Keratinocyte (primary cell): ENCODE measurements around the gene ASB6. TPM values are rescaled to one million over a fixed set of nuclear protein-coding genes. Genes with fewer than 3 reads are reported as not detected.

Experiments
- DNase-seq: peaks from one replicate; pipeline ENCODE4 v3.0.0-alpha.2; 2011; ENCODE audit warnings: low read depth, missing footprints, low spot score
- FAIRE-seq: peaks from 2 replicates; lab custom pipeline; 2011; peaks lifted over from hg19 to GRCh38; lab: Jason Lieb, UNC
- H2AFZ ChIP-seq: 2 replicates; pipeline ENCODE4 v1.6.0; 2012; ENCODE audit warnings: low read length, control low read depth, inconsistent platforms; ENCODE audit not compliant: control insufficient read depth
- H3K27ac ChIP-seq: 2 replicates; pipeline ENCODE4 v1.5.1; 2011; ENCODE audit warnings: low read length; ENCODE audit not compliant: control insufficient read depth, insufficient read depth
- H3K27me3 ChIP-seq: 3 replicates; pipeline ENCODE4 v1.6.0; 2011; ENCODE audit warnings: low read length; ENCODE audit not compliant: control insufficient read depth, insufficient read depth; ENCODE audit errors: extremely low read depth
- H3K36me3 ChIP-seq, 2 experiments: 2 replicates in 1 of 2; 3 replicates in 1 of 2; pipeline ENCODE4 v1.5.1; 2011; ENCODE audit warnings: low read length in 2 of 2, mild to moderate bottlenecking in 1 of 2; ENCODE audit not compliant: control insufficient read depth in 2 of 2, insufficient read depth in 2 of 2; ENCODE audit errors: extremely low read depth in 1 of 2
- H3K4me1 ChIP-seq: 3 replicates; pipeline ENCODE4 v1.5.1; 2011; ENCODE audit warnings: low read length; ENCODE audit not compliant: control insufficient read depth, insufficient read depth; ENCODE audit errors: extremely low read depth
- H3K4me2 ChIP-seq: 3 replicates; pipeline ENCODE4 v1.6.0; 2011; ENCODE audit warnings: low read depth, low read length; ENCODE audit not compliant: control insufficient read depth, insufficient read depth; ENCODE audit errors: extremely low read depth
- H3K4me3 ChIP-seq, 3 experiments: fragments of 200-600 bp in 1 of 3; sonication (generic) in 1 of 3; 2 replicates in 2 of 3; 3 replicates in 1 of 3; pipeline ENCODE4 v1.5.1; 2011 to 2016; ENCODE audit warnings: low read length in 3 of 3, mild to moderate bottlenecking in 3 of 3, control low read depth in 2 of 3, inconsistent platforms in 1 of 3, low read depth in 1 of 3, mixed read lengths in 1 of 3, mixed run types in 1 of 3, moderate library complexity in 1 of 3; ENCODE audit not compliant: control insufficient read depth in 2 of 3, insufficient read depth in 2 of 3; ENCODE audit errors: extremely low read depth in 1 of 3
- H3K79me2 ChIP-seq: 2 replicates; pipeline ENCODE4 v1.6.0; 2012; ENCODE audit warnings: low read length; ENCODE audit not compliant: control insufficient read depth, insufficient read depth
- H3K9ac ChIP-seq: 3 replicates; pipeline ENCODE4 v1.6.0; 2011; ENCODE audit warnings: low read length; ENCODE audit not compliant: control insufficient read depth, insufficient read depth; ENCODE audit errors: extremely low read depth
- H3K9me1 ChIP-seq: 3 replicates; pipeline ENCODE4 v1.6.0; 2011; ENCODE audit warnings: low read length; ENCODE audit not compliant: control insufficient read depth, insufficient read depth; ENCODE audit errors: extremely low read depth
- H3K9me3 ChIP-seq: 2 replicates; pipeline ENCODE4 v1.5.1; 2012; ENCODE audit warnings: low read depth, low read length; ENCODE audit not compliant: control insufficient read depth
- H4K20me1 ChIP-seq: 3 replicates; pipeline ENCODE4 v1.6.0; 2011; ENCODE audit warnings: low read length; ENCODE audit not compliant: control insufficient read depth, insufficient read depth; ENCODE audit errors: extremely low read depth
- EZH2 ChIP-seq: IDR thresholded peaks from one replicate; pipeline ENCODE4 v1.6.1; 2012; ENCODE audit warnings: inconsistent platforms, mild to moderate bottlenecking, low read length, moderate library complexity
- dilution Hi-C: fragments of 300-500 bp; cut with MboI; formaldehyde crosslinking; loops from one replicate; pipeline ENCODE4 v1.7.0; 2020; ENCODE audit warnings: low sequenced_read_pairs; ENCODE audit not compliant: extremely low pct_ligation_motif_present
- polyA plus RNA-seq, 5 experiments: library from polyadenylated mRNA; depleted of rRNA in 3 of 5; stranded (reverse) in 3 of 5; stranded (forward) in 1 of 5; unstranded in 1 of 5; fragments of >200 nt; gene quantifications; 1 replicate in 1 of 5; 2 replicates in 3 of 5; 3 replicates in 1 of 5; pipeline versions ENCODE4 v1.2.1 to v1.2.3, GENCODE V29; 2011 to 2012; ENCODE audit warnings: missing spikeins in 2 of 5, low read depth in 1 of 5, low replicate concordance in 1 of 5
- TF ChIP-seq, protein P1 (sequence below), 3 experiments: IDR thresholded peaks in 1 of 3; conservative IDR thresholded peaks in 1 of 3; optimal IDR thresholded peaks in 1 of 3; 2 replicates in 2 of 3; 3 replicates in 1 of 3; pipeline versions ENCODE3 to v1.5.1; 2011; ENCODE audit warnings: low read length in 3 of 3, mild to moderate bottlenecking in 3 of 3, moderate library complexity in 2 of 3, control low read depth in 1 of 3, inconsistent platforms in 1 of 3; ENCODE audit not compliant: insufficient read depth in 2 of 3; ENCODE audit errors: extremely low read depth in 1 of 3

Gene ASB6
- polyA plus RNA-seq, 1 donor (not counting 4 experiments of a cell fraction or from before 2014, with no cell fraction given): 16.3 TPM

DNA sequence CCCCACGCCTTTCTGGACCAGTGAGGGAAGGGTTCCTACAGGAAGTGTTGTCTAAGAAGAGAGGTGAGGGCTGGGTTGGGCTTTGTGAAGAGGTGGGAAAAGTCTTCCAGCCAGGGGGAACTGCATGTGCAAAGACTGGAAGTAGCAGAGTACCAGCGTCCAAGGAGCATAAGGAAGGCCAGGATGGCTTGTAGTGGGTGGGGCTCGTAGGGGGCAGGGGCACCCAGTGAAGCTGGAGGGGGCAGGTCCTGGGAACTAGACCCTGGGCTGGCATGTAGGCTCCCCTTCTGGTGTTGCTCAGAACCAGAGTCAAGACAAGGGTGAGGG, 43.9 kb upstream of the ASB6 start:
- no peak overlapping the region for H3K27ac ChIP-seq
- DNase-seq (no peak), FAIRE-seq (no peak)
- peak overlapping the region; percentile 54 for H3K4me2 ChIP-seq
- H3K36me3 ChIP-seq: no peaks in the 10 kb centered on the region
- no peak overlapping the region for H2AFZ ChIP-seq
- no peaks in the 10 kb centered on the region for H3K27me3 ChIP-seq
- no peak for TF ChIP-seq EZH2
- TF ChIP-seq, protein P1, sequence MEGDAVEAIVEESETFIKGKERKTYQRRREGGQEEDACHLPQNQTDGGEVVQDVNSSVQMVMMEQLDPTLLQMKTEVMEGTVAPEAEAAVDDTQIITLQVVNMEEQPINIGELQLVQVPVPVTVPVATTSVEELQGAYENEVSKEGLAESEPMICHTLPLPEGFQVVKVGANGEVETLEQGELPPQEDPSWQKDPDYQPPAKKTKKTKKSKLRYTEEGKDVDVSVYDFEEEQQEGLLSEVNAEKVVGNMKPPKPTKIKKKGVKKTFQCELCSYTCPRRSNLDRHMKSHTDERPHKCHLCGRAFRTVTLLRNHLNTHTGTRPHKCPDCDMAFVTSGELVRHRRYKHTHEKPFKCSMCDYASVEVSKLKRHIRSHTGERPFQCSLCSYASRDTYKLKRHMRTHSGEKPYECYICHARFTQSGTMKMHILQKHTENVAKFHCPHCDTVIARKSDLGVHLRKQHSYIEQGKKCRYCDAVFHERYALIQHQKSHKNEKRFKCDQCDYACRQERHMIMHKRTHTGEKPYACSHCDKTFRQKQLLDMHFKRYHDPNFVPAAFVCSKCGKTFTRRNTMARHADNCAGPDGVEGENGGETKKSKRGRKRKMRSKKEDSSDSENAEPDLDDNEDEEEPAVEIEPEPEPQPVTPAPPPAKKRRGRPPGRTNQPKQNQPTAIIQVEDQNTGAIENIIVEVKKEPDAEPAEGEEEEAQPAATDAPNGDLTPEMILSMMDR (optimal IDR thresholded peaks at IDR 0.05 in 1 of 3, IDR thresholded peaks at IDR 0.05 in 1 of 3, conservative IDR thresholded peaks at IDR 0.05 in 1 of 3; ENCODE audit: extremely low read depth in 1 of 3, insufficient read depth in 2 of 3, low read length in 3 of 3): no peak
- H4K20me1 ChIP-seq: peaks cover 2% of the 10 kb centered on the region
- H3K4me1 ChIP-seq: peaks cover 10% of the 10 kb centered on the region
- no peak overlapping the region for H3K4me3 ChIP-seq
- dilution Hi-C loops: no loop called here
- H3K9me1 ChIP-seq: no peaks in the 10 kb centered on the region
- no peaks in the 10 kb centered on the region for H3K79me2 ChIP-seq
- no peak overlapping the region for H3K9ac ChIP-seq
- H3K9me3 ChIP-seq: no peaks in the 10 kb centered on the region

DNA sequence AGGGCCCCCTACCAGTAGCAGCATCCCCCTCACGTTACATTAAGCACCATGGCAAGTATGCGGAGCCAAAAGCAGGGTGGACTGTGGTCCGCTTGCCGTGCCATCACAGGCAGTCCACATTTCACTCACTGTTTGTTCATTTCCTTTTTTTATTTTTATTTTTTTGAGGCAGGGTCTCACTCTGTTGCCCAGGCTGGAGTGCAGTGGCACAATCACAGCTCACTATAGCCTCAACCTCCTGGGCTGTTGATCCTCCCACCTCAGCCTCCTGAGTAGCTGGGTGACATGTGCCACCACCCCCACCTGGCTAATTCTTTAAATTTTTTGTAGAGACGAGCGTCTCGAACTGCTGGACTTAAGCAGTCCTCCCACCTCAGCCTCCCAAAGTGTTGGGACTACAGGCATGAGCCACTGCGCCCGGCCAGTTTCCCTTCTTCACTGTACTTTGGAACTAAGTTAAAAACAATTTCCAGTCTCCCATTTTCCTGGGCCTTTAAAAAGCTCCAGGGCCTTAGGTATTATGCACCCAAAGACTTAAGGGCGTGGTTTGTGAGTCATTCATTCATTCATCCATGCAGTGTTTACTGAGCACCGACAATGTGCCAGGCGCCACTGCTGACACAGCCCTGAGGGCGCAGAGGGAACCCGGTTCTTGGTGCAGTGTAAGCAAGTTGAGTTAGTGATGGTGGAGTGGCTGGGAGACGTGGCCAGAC, 43.4 kb upstream of the ASB6 start:
- Histone ChIP-seq H3K27me3 (no peaks in the 10 kb centered on the region), H3K4me1 (peaks cover 10% of the 10 kb centered on the region), H3K9me1 (no peaks in the 10 kb centered on the region), H3K27ac (no peak overlapping the region), H3K9me3 (no peaks in the 10 kb centered on the region), H3K4me2 (peak overlapping the region; percentile 54), H4K20me1 (peaks cover 2% of the 10 kb centered on the region), H3K4me3 (no peak overlapping the region), H3K36me3 (no peaks in the 10 kb centered on the region), H3K9ac (no peak overlapping the region), H3K79me2 (no peaks in the 10 kb centered on the region), H2AFZ (no peak overlapping the region)
- dilution Hi-C loops: no loop called here
- FAIRE-seq (no peak), DNase-seq (peak; percentile 76)
- TF ChIP-seq EZH2: no peak
- TF ChIP-seq, protein P1 (optimal IDR thresholded peaks at IDR 0.05 in 1 of 3, IDR thresholded peaks at IDR 0.05 in 1 of 3, conservative IDR thresholded peaks at IDR 0.05 in 1 of 3; ENCODE audit: extremely low read depth in 1 of 3, insufficient read depth in 2 of 3, low read length in 3 of 3): no peak
